GM19455 (cell line): Measurements from ENCODE around the gene FUT7.
"Not testable (repeated sequence)": the region's sequence is repeated elsewhere in the genome, so short reads cannot be mapped to it uniquely, and the experiment has no call there.

Source experiments
- ATAC-seq: cut with Tn5 transposase; IDR thresholded peaks from one replicate; pipeline ENCODE4 v1.9.1; 2021; ENCODE audit not compliant: unreplicated experiment

FUT7 gene

DNA sequence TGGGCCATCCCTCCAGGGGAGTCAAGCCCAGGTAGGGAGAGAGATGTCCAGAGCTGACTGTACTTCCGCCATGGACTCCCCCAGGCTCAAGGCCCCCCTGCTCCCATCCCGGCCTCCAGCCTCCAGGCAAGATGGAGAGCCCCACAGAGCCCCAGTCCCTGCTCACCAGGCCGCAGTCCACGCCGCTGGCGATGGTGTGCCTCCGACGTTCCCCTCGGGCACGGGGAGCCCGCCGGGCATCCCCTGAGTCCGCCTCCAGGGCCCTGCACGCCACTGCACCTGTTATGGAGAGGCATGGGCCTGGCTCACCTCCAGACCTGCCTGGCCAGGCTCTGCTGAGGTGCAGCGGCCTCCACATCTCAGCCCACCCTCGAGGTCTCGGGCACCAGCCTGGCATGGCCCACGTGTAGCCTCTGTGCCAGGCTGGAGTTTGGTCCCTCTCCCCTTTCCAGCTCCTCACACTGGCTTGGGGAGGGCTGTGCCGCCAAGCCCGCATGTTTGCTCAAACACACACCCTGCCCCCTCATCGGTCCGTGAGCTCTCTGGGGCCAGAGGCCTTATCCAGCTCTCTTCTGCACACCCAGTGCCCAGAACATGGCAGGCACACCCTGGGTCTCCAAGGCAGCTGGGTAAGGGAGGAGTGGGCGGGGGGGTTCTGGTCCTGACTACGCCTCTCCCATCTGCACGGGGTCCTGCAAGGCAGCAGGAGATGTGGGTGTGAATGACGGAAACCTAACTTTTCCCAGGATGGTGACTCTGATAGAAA is 34.4 kb upstream of the FUT7 start:
- no peak for ATAC-seq

DNA sequence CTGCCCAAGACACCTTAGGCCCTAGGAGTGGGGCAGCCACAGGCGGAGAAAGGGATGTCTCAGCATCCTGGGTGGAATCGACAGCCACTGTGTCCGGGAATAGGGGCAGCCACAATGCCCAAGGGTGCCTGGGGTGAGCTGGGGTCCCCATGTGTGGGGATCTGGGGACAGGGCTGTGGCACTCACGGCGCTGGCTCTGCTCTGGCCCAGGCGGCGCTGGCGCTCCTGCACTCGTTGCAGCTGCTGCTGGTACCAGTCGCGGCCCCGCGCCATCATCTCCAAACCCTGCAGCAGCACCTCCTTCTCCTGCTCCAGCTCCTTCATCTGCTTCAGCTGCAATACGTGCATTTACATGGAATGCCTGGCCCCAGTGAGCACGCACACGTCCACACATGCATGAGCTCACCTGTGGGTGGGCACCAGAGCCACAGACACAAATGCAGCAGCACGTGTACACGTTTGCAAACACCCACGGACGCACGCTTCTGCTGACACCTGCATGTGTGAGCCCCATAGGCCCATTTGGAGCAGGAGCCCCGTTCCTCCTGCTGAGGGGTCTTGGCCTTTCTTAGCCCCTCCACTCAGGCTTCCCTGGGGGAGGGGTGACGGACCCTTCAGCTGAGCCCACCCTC is 33.6 kb upstream of the FUT7 start:
- ATAC-seq = no peak

DNA sequence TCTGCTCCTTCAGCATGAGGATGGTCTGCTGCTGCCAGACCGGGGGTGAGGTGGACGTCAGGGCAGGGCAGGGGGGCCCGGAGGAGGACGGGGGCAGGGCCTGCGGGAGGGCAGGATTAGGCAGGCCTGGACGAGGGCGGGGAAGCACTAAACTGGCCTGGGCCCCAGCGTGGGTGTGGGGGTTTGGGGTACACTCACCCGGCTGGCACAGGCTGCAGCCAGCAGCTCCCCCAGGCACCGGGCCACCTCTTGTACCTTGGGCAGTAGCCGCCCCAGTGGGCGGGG is 32.9 kb upstream of the FUT7 start:
- no peak for ATAC-seq

DNA sequence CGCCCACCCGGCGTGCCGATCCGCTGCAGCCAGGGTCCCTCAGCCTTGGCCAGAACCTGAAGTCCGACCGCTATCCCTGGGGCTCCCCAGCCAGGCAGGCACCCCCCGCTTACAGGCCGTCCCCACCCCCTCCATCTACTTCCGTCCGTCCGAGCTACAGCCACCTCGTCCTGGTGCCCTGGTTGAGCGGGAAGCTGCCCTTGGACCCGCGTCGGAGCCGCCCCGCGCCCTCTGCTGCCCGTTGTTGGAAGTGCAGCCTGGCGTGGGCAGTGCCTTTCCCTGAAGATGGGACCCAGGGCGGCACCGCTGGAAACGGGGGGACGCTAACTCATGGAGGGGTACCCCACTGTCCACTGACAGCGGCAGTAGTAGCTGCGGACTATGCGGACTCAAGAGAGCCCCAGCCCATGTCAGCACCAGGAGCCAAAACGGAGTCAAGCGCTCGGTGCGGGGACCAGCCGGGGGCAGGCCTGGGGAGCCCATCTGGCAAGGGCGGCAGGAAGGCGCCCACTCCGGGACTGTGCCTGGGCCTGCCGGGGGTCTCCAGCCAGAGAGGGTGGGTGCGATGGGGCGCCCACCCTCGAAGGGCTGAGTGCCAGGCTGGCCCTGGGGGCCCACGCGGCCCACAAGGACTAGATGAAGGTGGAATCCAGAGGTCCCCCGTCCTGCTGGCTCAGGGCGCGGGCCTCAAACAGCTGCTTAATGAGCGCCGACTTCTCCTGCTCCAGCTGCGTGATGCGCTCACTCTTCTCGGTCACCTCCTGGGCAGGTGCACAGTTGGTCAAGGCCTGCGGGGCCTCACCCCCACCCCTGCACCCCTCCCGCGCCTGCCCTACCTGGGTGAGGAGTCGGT is 32.4 kb upstream of the FUT7 start:
- ATAC-seq = no peak

DNA sequence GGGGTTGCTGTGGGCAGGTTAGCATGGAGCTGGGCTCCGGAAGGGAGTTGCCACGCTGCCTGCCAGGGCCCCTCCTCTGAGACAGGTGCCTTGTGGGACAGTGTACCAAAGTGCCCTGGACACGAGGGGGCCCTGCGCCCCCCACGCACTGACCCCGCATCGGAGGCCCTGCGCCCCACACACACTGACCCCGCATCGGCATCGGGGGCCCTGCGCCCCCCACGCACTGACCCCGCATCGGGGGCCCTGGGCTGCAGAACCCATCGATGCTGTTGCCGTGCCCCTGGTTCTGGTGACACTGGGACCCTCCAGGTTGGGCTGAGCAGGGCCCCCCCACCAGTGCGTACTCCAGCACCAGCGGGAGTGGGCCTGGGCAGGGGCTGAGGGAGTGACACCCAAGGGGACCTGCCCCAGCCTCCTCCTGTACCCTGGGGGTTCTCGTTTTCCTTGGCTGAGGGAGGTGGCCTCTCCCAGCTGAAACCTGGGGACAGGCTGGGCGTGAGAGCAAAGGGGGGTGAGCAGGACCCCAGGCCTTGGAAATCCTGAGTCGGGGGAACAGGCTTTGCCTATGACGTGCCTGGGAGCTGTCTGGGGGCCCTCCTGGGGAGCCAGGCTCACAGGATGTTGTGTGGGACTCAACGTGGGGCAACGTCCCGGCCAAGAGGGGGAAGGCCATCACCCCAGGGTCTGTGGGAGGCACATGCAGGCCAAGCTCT is 31.6 kb upstream of the FUT7 start:
- ATAC-seq = no peak

DNA sequence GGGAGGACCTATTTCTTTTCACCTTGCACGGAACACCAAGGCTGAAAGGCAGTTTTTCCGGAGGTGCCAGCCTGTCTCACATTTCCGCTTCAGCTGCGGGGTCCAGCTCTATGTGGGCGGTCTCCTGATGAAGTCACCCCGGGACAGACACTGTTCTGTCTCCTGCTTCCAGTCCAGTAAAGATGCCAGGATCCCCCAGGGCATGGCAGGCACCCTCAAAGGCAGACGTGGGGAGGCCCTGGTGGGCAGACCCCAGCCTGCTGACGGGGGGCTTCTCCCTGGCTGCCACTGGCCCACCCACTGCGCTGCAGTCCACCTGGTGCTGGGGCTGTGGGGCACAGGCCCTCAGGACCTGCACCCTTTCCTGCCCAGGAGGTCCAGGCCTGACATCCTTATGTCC is 30.9 kb upstream of the FUT7 start:
- ATAC-seq = not testable (repeated sequence)

DNA sequence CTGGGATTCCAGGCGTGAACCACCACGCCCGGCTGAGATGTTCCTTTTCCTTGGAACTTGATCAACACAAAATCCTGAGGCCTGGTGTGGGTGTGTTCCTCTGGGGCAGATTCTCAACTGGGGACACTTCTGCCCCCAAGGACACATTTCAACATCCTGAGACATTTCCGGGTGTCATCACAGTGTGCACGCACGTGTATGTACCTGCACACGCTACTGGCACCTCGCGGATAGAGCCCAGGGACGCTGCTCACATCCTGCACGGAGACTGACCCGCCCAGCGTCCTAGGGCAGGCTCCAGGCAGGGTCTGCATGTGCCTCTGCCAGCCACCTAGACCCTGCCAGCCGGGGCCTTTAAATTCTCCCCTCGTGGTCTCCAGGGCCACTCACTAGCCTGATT is 30.5 kb upstream of the FUT7 start:
- no peak for ATAC-seq

DNA sequence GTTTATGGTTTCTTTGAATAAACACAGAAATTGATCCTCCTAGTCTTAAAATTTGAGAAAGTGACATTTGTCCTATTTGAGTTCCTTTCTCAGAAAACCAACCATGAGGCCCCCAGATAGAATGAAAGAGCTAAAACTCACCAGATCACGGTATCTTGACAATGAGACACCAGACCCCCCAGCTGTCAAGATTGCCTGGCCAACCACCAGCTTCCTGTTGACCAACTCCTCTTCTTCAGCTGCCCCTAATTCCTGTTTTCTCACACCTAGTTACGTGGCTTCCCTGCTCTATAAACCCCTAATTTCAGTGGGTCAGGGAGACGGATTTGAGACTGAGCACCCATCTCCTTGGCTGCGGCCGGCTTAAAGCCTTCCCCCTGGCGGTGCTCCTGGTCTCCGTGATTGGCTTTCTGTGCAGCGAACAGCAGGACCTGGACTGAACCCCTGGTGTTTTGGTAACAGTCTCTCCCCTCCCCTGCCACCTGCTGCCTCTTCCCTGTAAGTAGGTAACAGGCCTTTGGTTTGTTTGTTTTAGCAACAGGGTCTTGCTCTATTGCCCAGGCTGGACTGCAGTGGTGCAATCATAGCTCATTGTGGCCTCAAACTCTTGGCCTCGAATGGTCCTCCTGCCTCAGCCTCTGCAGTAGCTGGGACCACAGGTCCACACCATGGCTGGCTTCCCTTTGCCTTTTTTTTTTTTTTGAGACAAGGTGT is 26.8 kb upstream of the FUT7 start:
- ATAC-seq = no peak

DNA sequence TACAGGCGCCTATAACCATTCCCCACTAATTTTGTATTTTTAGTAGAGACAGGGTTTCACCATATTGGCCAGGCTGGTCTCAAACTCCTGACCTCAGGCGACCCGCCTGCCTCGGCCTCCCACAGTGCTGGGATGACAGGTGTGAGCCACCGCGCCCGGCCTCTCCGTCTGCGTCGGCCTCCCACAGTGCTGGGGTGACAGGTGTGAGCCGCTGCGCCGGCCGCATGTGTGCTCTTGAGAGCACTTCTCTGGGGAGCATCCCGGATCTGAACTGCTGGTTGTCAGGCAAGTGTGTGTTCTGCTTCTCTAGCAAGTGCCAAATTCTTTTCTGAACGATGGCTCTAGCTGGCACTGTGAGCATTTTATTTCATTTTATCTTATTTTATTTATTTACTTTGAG is 25.7 kb upstream of the FUT7 start:
- ATAC-seq = no peak

DNA sequence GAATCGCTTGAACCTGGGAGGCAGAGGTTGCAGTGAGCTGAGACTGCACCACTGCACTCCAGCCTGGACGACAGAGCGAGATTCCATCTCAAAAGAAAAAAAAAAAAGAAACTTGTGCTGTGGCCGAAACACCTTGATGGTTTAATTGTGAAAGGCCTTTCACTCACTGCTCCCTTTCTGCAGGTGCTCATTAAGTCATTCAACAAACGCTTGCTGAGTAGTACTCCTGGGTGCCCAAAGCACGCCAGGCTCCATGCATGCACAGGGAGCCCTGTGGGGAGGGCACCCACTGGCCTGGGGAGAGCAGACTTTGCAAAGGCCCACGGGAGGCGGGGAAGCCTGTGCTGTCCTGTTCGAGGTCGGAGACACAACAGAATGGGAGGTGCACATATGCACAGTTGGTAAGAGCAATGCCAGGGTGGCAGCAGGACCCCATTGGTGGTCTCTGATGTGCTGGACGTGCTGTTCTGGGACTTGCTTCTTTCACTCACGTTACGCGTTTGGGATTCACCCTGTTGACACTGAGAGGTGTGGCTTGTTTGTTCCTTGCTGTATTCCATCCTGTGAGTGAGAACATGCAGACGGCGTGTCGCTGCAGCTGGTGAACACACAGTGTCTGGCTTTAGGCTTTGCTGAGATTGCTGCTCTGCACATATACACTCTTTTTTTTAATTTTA is 25.0 kb upstream of the FUT7 start:
- ATAC-seq = no peak

DNA sequence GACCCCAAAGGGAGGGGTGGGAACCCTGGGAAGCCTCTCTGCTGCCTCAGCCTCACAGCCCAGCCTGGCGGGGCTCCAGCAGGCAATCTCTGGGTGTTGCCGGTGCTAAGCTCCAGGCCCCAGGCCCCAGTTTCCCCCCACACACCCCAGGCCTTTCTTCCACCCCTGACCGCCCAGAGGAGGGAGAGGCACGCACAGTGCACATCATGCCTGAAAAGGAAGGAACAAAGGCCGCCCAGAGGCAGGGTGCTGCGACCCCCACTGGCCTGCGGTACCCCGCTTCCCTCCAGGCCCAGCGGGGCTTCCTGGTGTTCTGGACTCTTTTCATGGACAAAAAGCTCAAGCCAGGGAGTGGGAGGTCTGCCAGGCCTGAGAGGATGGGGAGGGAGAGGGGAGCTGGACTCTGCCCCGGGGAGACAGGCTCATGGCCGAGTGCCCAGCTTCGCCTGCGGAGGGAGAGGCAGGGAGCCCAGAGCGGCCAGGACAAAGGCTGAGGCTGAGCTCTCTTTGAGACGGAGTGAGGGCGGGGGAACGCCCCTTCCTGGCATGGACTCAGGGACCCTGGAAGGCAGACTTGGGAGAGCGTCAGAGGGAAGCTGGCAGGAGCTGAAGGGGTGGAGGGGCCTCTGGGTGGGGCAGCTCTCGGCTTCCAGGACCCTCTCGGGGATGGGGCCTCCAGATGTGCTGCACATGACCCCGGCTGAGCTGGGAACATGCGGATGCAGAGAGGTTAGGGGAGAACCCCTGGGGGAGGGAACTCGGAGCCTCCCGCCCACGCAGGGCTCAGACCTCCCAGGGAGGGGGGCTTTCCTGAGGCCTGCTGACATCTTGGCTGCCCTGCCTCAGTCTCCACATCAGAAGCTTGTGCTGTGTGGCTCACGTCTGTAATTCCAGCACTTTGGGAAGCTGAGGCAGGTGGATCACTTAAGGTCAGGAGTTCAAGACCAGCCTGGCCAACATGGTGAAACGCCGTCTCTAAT is 23.8 kb upstream of the FUT7 start:
- ATAC-seq = no peak

DNA sequence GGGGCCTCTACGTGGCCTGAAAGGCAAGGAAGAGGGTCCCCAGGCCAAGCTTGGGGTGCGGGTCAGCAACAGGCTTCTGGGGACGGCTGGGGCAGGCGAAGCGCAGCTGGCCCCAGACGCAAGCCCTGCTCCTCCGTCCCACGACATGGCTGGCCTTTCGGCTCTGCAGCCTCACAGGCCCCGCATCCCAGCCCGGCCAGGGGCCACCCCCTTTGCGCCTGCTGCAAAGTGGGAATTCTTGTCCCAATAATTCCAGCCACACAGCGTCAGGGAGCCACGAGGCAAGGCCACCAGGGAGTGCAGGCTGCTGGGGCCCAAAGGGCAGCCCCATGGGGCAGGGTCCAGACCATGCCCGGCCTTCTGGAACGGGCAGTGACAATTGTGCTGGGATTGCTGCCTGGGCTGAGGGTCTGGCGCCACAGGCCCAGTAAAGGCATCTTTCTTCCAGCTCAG is 23.1 kb upstream of the FUT7 start:
- no peak for ATAC-seq

DNA sequence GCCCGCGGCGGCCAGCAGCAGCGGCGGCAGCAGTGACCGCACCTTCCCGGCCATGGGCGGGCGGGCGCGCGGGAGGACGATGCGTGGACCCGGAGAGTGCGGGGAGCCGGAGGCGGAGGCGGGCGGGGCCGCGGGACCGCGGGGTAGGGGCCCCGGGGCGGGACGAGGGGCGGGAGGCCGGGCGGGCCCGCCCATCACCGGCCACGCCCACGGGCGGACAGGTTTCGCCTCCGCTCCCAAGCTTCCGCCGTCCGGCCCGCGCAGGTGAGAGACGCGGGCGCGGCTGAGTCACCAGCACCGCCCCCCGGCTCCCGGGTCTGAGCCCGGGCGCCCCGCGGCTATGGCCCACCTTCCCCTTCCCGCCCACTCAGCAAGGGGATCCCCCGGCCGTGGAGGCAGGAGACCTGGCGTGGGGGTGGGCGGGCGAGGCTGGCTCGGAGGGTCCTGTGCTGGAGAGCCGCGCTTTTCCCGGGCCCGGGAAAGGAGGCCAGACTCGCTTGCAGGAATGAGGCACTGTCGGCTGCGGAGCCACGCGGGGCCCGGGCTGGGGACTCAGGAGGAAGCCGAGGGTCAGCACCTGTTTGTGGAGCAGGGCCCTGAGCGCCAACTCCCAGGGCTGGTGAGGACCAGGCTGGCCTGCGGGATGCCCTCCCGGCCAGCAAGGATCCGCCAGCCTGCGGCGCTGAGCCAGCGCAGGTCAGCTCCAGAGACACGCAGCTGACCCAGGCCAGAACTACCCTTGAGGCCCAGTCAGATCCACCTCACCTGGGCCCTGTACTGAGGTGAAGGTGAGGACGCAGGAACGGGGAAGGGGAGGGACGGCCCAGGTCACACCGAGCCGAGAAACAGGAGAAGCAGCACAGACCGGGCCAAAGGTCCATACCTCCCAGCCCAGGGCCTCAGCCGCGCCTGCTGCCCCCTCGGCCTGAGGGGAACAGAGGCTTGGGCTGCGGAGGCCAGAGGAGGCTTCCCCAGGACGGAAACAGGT is 22.4 kb upstream of the FUT7 start, which contains the start of gene ENTPD2:
TSS of gene ENTPD2 (minus strand) at position 118 of the 988 bp plus-strand sequence. CDS start at position 54, 64 bp downstream.
- no peak for ATAC-seq

DNA sequence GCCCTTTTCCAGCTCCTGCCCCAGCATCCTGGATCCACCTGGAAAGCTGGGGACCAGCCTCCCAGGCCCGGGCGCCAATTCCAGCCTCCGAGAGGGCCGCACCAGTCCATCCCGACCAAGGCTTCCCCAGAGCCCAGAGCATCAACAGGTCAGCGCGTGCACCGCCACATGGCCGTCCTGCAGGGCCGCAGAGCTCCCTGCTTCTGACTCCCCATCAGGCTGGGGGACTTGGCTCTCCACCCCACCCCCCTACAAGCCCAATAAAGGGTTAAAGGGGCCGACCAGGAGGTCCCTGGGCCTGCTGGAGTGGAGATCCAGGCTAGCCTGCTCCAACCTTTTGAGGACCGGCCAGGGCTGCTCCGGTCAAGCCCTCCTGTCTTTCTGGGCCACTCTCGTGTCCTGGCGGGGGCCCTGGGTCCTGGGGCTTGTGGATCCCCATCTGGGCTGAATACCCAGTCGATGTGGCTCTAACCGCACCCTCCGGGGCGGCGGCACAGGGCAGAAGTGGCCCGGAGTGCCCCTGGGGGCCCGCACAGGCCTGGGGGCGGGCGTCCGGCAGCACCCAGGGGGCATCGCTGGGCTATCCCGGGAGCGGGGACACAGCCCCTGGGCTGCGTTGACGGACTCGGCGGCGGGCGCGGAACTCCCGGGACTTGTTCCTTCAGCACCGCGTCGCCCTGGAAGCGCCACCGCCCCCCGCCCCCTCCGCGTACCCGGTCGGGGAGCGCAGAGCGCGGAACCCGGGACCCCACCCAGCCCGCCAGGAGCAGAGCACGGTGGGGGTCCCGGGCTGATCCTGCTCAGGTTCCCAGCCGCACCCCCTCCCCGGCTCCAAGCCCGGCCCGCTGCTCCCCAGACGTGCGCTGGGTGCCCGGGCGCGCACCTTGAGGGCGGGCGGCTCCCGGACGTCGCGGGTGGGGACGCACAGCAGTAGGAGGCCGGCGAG is 21.4 kb upstream of the FUT7 start:
- no peak for ATAC-seq

DNA sequence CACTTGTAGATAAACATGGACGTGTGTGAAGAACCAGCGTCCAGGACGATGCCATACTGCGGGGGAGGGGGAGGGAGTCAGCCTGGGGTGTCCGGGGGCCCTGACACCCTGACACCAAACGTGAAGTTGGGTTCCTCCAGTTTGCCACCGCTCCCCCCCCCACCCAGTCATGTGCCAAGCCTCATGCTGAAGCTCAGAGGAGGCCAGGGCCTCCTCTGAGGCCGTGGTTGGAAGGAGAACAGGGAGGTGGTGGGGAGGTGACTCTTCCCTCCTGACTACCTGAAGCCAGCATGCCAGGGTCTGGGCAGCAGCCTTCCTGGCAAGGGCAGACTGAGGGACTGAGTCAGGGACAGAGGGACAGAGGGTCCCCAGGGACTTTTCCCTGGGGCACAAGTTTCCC is 20.4 kb upstream of the FUT7 start:
- no peak for ATAC-seq

DNA sequence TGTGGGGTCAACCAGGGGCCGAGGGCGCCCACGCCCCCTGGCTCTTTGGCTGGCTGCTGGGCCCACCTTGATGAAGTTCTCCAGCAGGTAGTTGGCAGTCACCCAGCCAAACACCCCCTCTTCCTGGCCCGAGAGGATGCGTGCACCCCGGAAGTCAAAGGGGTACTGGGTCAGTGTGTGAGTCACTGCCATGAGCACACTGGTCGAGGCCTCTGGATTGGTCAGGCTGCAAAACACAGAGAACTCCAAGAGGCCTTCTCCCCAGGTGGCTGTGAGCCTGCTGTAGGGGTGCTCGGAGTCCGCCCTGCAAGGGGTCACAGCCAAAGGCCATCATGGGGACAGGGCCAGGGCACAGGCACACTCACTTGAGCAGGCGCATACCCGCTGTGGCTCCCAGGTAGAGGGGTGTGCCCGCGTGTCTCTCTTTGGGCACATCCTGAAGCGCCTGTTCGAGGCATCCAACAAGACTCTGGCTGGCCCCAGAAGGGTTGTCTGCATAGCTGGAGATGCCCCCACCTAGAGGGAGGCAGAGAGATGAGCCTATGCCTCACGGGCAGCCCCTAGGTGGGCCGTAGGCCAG is 19.3 kb upstream of the FUT7 start:
- no peak for ATAC-seq
